ENCODE data around the gene PYGO2. TPM values are rescaled to one million over a fixed set of nuclear protein-coding genes. Genes with fewer than 3 reads are reported as not detected.

Gene PYGO2
- total and polyA plus RNA-seq, 2 donors, result 15.3 to 24.5 TPM

DNA sequence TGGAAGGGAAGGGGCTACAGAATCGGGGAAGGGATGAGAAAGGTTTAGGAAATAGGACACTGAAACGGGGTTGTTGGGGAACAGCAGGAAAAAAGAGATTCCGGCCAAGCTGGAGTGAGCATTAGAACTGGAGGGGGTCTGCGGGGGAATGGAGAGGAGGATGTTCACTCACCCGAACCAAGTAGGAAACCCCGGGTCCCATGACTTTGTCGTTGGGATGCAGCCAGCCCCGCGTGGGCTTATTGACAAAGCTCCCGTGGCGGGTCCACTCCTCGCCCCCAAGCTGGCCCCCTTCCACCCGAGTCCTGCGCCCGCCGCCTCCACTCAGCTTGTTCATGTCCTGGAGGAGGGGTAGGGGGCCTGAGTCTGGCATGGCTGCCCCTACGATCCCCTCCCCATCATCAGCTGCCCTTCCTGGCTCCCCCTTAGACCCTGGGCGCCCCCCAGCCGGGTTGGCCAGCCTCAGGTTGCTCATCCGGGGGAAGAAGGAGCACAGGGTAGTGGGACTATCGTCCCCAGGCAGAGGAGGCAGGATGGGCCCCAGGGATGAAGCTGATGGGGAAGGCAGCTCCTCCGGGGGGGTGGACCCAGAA lies 8.4 kb upstream of the PYGO2 start:
- peaks cover 0 to 3% of the 10 kb centered on the region in 2 donors for H3K9me3 ChIP-seq (ENCODE audit: control insufficient read depth in 2 of 2, insufficient read depth in 1 of 2, low read length in 1 of 2)
- peaks cover 11 to 36% of the 10 kb centered on the region in 2 donors for H3K4me1 ChIP-seq (ENCODE audit: control insufficient read depth in 2 of 2, insufficient read depth in 2 of 2, low read length in 2 of 2)
- peak overlapping the region; percentile 43 to 70 for H3K27ac ChIP-seq (ENCODE audit: low read depth in 1 of 2, low read length in 1 of 2)
- peaks cover 33 to 41% of the 10 kb centered on the region in 2 donors for H3K36me3 ChIP-seq (ENCODE audit: control insufficient read depth in 2 of 2, insufficient read depth in 2 of 2, low read length in 1 of 2)
- no peak for DNase-seq (ENCODE audit: low read depth in 6 of 9, low spot score in 9 of 9)
- peak overlapping the region in 1 of 2 donors; percentile 4 for H3K4me3 ChIP-seq (ENCODE audit: low read length in 2 of 2)
- no peaks in the 10 kb centered on the region for H3K27me3 ChIP-seq (ENCODE audit: control insufficient read depth in 2 of 2, insufficient read depth in 1 of 2, low read length in 1 of 2)
- WGBS, result 83% methylated on average over 22 of the region's 22 CpGs

DNA sequence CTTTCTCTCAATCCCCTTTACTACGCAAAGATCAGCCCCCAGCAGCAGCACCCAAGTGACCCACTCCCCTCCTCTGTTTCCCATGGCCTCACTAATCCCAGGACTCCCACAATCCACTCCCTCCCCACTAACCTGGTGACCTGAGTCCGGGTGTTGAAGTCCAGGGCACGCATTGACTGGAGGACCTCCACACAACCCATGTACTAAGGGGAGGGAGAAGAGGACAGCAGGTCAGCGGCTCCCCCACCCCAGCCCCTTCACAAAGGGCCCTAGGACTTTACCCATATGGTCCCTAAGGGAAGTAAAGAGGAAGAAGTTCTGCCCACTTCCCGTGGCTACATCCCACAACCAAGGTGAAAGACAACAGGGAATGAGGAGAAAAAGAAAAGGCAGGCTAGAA lies 7.7 kb upstream of the PYGO2 start:
- Histone ChIP-seq H3K9me3 (ENCODE audit: control insufficient read depth in 2 of 2, insufficient read depth in 1 of 2, low read length in 1 of 2) (peaks cover 0 to 3% of the 10 kb centered on the region in 2 donors), H3K4me1 (ENCODE audit: control insufficient read depth in 2 of 2, insufficient read depth in 2 of 2, low read length in 2 of 2) (peaks cover 11 to 36% of the 10 kb centered on the region in 2 donors), H3K27ac (ENCODE audit: low read depth in 1 of 2, low read length in 1 of 2) (no peak overlapping the region), H3K4me3 (ENCODE audit: low read length in 2 of 2) (no peak overlapping the region), H3K36me3 (ENCODE audit: control insufficient read depth in 2 of 2, insufficient read depth in 2 of 2, low read length in 1 of 2) (peaks cover 40 to 45% of the 10 kb centered on the region in 2 donors), H3K27me3 (ENCODE audit: control insufficient read depth in 2 of 2, insufficient read depth in 1 of 2, low read length in 1 of 2) (no peaks in the 10 kb centered on the region)
- WGBS, result 94% methylated on average over 5 of the region's 5 CpGs
- DNase-seq (ENCODE audit: low read depth in 6 of 9, low spot score in 9 of 9), result no peak

DNA sequence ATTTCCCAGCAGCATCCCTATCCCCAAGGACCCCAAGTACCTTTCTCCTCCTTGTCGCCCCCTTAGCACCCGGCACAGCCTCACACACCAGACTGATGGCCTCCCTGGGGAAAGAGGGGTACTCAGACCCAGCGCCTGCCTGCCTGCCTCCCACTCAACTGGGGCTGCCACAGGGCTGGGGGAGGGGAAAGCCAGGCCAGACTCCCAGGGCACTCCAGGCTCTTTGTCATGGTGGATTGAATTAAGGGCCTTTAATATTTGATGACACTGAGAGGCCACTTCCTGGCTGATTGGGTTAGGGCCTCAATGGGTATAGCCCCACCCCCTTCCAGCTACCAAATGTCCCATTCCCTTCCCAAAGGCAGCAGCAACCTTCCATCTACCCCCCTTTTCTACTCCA lies 7.1 kb upstream of the PYGO2 start:
- Histone ChIP-seq H3K4me3 (ENCODE audit: low read length in 2 of 2) (no peak overlapping the region), H3K9me3 (ENCODE audit: control insufficient read depth in 2 of 2, insufficient read depth in 1 of 2, low read length in 1 of 2) (peaks cover 0 to 2% of the 10 kb centered on the region in 2 donors), H3K27me3 (ENCODE audit: control insufficient read depth in 2 of 2, insufficient read depth in 1 of 2, low read length in 1 of 2) (no peaks in the 10 kb centered on the region), H3K27ac (ENCODE audit: low read depth in 1 of 2, low read length in 1 of 2) (peak overlapping the region in 1 of 2 donors; percentile 12), H3K36me3 (ENCODE audit: control insufficient read depth in 2 of 2, insufficient read depth in 2 of 2, low read length in 1 of 2) (peaks cover 43 to 49% of the 10 kb centered on the region in 2 donors), H3K4me1 (ENCODE audit: control insufficient read depth in 2 of 2, insufficient read depth in 2 of 2, low read length in 2 of 2) (peaks cover 11 to 37% of the 10 kb centered on the region in 2 donors)
- 99% methylated on average over 3 of the region's 3 CpGs for WGBS
- no peak for DNase-seq (ENCODE audit: low read depth in 6 of 9, low spot score in 9 of 9)

DNA sequence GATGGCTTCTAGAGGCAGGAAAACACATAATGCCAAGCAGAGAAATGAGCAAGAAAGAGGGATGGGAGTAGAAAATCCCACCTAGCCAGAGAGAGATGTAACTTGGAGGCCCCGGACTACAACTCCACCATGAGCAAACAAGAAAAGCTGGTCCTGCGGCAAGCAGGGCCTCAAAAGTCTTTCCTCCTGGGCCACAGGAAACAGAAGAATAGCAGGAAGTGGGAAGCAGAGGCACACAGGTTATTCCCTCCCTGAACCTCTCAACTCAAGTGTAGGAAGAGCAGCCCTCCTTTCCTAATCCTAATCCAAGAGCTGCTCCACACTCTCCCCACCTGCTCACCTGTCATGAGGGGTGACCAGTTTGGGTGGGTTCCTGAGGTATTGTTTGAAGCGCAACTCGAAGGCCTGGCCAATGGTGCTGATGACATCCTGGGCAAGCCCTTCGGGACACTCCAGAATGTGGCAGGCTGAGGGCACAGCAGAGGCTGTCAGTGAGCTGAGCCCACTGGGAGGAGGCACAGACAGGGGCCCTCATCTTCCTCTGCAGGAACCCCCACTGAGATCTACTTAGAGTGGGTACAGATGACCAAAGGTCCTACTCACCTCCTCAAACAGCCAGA lies 5.9 kb upstream of the PYGO2 start:
- H3K4me1 ChIP-seq (ENCODE audit: control insufficient read depth in 2 of 2, insufficient read depth in 2 of 2, low read length in 2 of 2), result peaks cover 6 to 35% of the 10 kb centered on the region in 2 donors
- 95% methylated on average over 5 of the region's 5 CpGs for WGBS

DNA sequence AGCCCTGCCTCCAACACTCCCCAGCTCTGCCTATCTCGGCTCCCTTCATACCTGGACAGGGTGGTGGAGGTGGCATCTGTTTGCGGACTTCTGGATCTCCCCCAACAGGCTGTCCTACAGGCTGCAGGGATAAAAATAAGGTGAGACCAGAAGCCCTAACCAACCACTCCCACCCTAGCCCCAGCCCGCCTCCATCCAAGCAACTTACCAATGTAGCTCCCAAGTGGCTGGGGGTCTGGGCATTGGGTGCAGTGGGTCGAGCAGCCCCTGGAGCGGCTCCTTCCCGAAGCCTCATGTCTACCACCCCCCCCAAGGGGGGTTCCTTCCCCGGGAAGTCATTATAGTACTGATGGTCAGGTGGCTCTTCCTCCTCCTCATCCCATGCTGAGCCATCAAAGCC lies 4.5 kb upstream of the PYGO2 start:
- Histone ChIP-seq H3K4me1 (ENCODE audit: control insufficient read depth in 2 of 2, insufficient read depth in 2 of 2, low read length in 2 of 2) (peaks cover 4 to 28% of the 10 kb centered on the region in 2 donors), H3K36me3 (ENCODE audit: control insufficient read depth in 2 of 2, insufficient read depth in 2 of 2, low read length in 1 of 2) (peaks cover 52 to 59% of the 10 kb centered on the region in 2 donors), H3K9me3 (ENCODE audit: control insufficient read depth in 2 of 2, insufficient read depth in 1 of 2, low read length in 1 of 2) (peaks cover 0 to 5% of the 10 kb centered on the region in 2 donors), H3K27ac (ENCODE audit: low read depth in 1 of 2, low read length in 1 of 2) (no peak overlapping the region), H3K27me3 (ENCODE audit: control insufficient read depth in 2 of 2, insufficient read depth in 1 of 2, low read length in 1 of 2) (no peaks in the 10 kb centered on the region), H3K4me3 (ENCODE audit: low read length in 2 of 2) (no peak overlapping the region)
- 96% methylated on average over 7 of the region's 7 CpGs for WGBS
- no peak for DNase-seq (ENCODE audit: low read depth in 6 of 9, low spot score in 9 of 9)

More for the DNA sequence above, 5.9 kb upstream of the PYGO2 start:
- Histone ChIP-seq H3K27ac (ENCODE audit: low read depth in 1 of 2, low read length in 1 of 2) (no peak overlapping the region), H3K27me3 (ENCODE audit: control insufficient read depth in 2 of 2, insufficient read depth in 1 of 2, low read length in 1 of 2) (no peaks in the 10 kb centered on the region), H3K4me3 (ENCODE audit: low read length in 2 of 2) (no peak overlapping the region), H3K36me3 (ENCODE audit: control insufficient read depth in 2 of 2, insufficient read depth in 2 of 2, low read length in 1 of 2) (peaks cover 52 to 59% of the 10 kb centered on the region in 2 donors), H3K9me3 (ENCODE audit: control insufficient read depth in 2 of 2, insufficient read depth in 1 of 2, low read length in 1 of 2) (no peaks in the 10 kb centered on the region)
- DNase-seq (ENCODE audit: low read depth in 6 of 9, low spot score in 9 of 9), result no peak

DNA sequence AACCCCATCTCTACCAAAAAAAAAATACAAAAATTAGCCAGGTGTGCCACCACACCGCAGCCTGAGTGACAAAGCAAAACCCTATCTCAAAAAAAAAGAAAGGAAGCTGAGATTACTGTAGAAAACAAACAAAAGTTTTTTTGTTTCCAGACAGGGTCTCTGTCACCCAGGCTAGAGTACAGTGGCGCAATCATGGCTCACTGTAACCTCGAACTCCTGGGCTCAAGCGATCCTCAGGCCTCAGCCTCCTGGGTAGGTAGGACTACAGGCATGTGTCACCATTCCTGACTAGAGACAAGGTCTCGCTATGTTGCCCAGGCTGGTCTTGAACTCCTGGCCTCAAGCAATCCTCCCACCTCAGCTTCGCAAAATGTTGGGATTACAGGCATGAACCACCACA lies 2.8 kb upstream of the PYGO2 start:
- WGBS, result 88% methylated on average over 6 of the region's 6 CpGs
- no peak overlapping the region for H3K4me3 ChIP-seq (ENCODE audit: low read length in 2 of 2)
- H3K36me3 ChIP-seq (ENCODE audit: control insufficient read depth in 2 of 2, insufficient read depth in 2 of 2, low read length in 1 of 2), result peaks cover 56 to 57% of the 10 kb centered on the region in 2 donors
- DNase-seq (ENCODE audit: low read depth in 6 of 9, low spot score in 9 of 9), result no peak
- H3K27ac ChIP-seq (ENCODE audit: low read depth in 1 of 2, low read length in 1 of 2), result no peak overlapping the region
- no peaks in the 10 kb centered on the region for H3K27me3 ChIP-seq (ENCODE audit: control insufficient read depth in 2 of 2, insufficient read depth in 1 of 2, low read length in 1 of 2)
- peaks cover 8 to 28% of the 10 kb centered on the region in 2 donors for H3K4me1 ChIP-seq (ENCODE audit: control insufficient read depth in 2 of 2, insufficient read depth in 2 of 2, low read length in 2 of 2)
- H3K9me3 ChIP-seq (ENCODE audit: control insufficient read depth in 2 of 2, insufficient read depth in 1 of 2, low read length in 1 of 2), result peaks cover 0 to 5% of the 10 kb centered on the region in 2 donors

DNA sequence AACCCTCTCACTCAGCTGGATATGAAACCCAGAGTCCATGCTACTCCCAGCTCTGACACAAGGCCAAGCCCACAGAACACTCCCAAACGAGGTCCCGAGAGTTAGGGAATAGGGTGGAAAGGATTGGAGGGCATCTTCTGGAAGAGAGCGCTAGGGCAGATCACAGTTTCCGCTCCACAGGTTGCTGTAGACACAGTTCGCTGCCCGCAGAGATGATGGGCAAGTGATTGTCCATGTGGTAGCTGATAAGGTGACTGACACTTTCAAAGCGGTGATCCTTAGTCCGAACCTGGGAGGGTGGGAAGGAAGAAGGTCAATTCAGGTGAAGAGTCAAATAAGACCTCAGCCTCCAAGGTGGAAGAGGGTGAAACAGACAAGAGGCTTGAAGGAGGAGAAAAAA lies 2.1 kb upstream of the PYGO2 start:
- no peak for DNase-seq (ENCODE audit: low read depth in 6 of 9, low spot score in 9 of 9)
- Histone ChIP-seq H3K4me1 (ENCODE audit: control insufficient read depth in 2 of 2, insufficient read depth in 2 of 2, low read length in 2 of 2) (peaks cover 8 to 28% of the 10 kb centered on the region in 2 donors), H3K4me3 (ENCODE audit: low read length in 2 of 2) (no peak overlapping the region), H3K36me3 (ENCODE audit: control insufficient read depth in 2 of 2, insufficient read depth in 2 of 2, low read length in 1 of 2) (peaks cover 58 to 63% of the 10 kb centered on the region in 2 donors), H3K27ac (ENCODE audit: low read depth in 1 of 2, low read length in 1 of 2) (no peak overlapping the region), H3K9me3 (ENCODE audit: control insufficient read depth in 2 of 2, insufficient read depth in 1 of 2, low read length in 1 of 2) (peaks cover 0 to 5% of the 10 kb centered on the region in 2 donors), H3K27me3 (ENCODE audit: control insufficient read depth in 2 of 2, insufficient read depth in 1 of 2, low read length in 1 of 2) (no peaks in the 10 kb centered on the region)
- WGBS, result 95% methylated on average over 8 of the region's 8 CpGs

DNA sequence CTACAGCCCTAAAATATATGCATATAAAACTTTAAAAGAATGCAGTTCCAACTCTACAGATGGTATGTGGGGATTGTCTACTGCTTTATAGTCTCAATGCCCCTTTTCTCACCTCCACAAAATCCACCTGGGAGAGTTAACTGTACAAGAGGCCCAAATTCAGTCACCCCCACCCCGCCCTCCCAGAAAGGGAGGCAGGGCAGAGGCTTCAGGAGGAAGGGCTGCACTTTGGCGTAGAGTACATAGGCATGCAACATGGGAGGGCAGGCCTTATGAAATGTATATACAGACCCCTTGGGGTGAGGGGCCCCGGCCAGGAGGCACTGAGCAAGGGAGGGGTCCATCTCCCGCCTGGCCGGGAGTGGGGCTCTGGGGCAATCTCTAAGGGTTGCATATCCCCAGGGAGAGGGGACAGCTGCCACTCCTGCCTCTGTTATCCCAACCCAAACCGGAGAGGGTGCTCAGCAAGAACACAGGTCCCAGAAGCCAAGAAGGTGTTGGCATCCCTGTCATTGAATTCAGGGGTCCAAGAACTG lies 1.3 kb upstream of the PYGO2 start:
- Histone ChIP-seq H3K27me3 (ENCODE audit: control insufficient read depth in 2 of 2, insufficient read depth in 1 of 2, low read length in 1 of 2) (no peaks in the 10 kb centered on the region), H3K9me3 (ENCODE audit: control insufficient read depth in 2 of 2, insufficient read depth in 1 of 2, low read length in 1 of 2) (peaks cover 0 to 5% of the 10 kb centered on the region in 2 donors), H3K4me1 (ENCODE audit: control insufficient read depth in 2 of 2, insufficient read depth in 2 of 2, low read length in 2 of 2) (peaks cover 8 to 32% of the 10 kb centered on the region in 2 donors), H3K27ac (ENCODE audit: low read depth in 1 of 2, low read length in 1 of 2) (no peak overlapping the region), H3K36me3 (ENCODE audit: control insufficient read depth in 2 of 2, insufficient read depth in 2 of 2, low read length in 1 of 2) (peaks cover 54 to 66% of the 10 kb centered on the region in 2 donors), H3K4me3 (ENCODE audit: low read length in 2 of 2) (peak overlapping the region in 1 of 2 donors; percentile 85)
- no peak for DNase-seq (ENCODE audit: low read depth in 6 of 9, low spot score in 9 of 9)
- 94% methylated on average over 6 of the region's 6 CpGs for WGBS

DNA sequence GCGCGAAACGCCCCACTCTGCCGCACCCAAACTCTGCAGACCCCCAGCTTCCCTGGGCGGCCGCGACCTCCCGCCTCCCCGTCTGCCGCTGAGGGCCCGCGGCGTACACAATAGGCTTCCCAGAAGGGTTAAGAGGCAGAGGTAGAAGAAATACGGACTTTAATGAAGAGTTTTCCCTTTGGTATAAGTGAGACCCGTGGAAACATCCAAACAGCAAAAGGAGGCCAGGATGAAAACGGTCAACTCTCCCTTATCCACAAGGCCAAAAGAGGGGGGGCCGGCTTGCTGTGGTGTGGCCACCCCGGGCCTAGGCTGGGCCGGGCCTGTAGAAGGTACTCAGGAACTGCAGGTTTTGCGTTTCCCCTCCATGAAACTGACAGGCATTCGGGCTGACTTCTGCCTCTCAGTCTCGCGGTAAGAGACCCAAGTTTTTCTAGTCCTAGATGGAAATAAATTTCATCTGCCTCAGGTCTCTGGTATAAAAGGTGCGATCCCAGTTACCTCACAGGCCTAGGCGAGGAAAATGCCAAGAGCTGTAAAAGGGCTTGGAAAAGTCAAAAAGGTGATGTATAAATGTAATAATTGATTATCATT lies 671 bp upstream of the PYGO2 start:
- Histone ChIP-seq H3K36me3 (ENCODE audit: control insufficient read depth in 2 of 2, insufficient read depth in 2 of 2, low read length in 1 of 2) (peaks cover 48 to 66% of the 10 kb centered on the region in 2 donors), H3K27me3 (ENCODE audit: control insufficient read depth in 2 of 2, insufficient read depth in 1 of 2, low read length in 1 of 2) (no peaks in the 10 kb centered on the region), H3K4me3 (ENCODE audit: low read length in 2 of 2) (peak overlapping the region; percentile 78 to 85), H3K27ac (ENCODE audit: low read depth in 1 of 2, low read length in 1 of 2) (peak overlapping the region; percentile 97 to 99), H3K4me1 (ENCODE audit: control insufficient read depth in 2 of 2, insufficient read depth in 2 of 2, low read length in 2 of 2) (peaks cover 8 to 36% of the 10 kb centered on the region in 2 donors), H3K9me3 (ENCODE audit: control insufficient read depth in 2 of 2, insufficient read depth in 1 of 2, low read length in 1 of 2) (peaks cover 0 to 5% of the 10 kb centered on the region in 2 donors)
- DNase-seq (ENCODE audit: low read depth in 6 of 9, low spot score in 9 of 9), result peak in 1 of 9 donors; percentile 72
- 5% methylated on average over 25 of the region's 25 CpGs for WGBS
